Measurements from ENCODE around the gene MAFG.

MAFG gene

DNA sequence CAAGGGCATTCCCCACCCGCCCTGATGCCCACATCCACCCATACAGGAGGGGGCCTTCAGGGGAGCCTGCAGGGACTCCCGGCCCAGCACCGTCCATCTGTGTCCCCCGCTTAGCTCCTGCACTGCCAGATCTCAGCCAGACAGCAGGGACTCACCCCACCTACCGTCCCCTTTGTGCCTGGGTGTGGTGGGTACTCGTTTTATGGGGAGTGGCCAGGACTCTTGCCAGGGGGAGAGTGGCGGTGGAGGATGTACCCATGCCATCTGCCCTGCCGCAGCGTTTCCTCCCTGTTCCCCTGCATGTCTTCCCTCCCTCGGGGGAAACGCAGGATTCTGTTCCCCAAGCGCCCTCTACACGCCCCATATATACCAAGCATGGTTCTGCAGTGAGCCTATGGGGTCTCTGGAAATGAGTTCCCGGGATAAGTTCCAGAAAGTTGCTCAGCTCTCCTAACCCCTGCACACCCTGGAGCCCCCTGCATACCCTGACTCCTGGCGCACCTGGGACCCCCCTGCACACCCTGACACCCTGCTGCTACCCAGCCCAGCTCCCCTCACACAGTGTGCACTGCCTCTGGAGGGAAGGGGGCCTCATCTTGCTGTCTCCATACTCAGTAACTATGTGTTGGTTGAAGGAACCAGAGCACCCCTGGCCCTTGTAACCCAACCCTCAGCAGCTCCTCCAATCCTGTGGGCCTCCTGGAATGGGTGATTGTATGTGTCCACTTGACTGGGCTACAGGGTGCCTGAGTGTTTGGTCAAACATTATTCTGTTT is 4.2 kb upstream of the MAFG start:
- TF ChIP-seq, protein P1, sequence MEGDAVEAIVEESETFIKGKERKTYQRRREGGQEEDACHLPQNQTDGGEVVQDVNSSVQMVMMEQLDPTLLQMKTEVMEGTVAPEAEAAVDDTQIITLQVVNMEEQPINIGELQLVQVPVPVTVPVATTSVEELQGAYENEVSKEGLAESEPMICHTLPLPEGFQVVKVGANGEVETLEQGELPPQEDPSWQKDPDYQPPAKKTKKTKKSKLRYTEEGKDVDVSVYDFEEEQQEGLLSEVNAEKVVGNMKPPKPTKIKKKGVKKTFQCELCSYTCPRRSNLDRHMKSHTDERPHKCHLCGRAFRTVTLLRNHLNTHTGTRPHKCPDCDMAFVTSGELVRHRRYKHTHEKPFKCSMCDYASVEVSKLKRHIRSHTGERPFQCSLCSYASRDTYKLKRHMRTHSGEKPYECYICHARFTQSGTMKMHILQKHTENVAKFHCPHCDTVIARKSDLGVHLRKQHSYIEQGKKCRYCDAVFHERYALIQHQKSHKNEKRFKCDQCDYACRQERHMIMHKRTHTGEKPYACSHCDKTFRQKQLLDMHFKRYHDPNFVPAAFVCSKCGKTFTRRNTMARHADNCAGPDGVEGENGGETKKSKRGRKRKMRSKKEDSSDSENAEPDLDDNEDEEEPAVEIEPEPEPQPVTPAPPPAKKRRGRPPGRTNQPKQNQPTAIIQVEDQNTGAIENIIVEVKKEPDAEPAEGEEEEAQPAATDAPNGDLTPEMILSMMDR (conservative IDR thresholded peaks at IDR 0.05; ENCODE audit: low read depth): no peak
- ChIA-PET CTCF (interaction anchor here (0.5 kb wide), 1 partner anchor 398 kb away, joined by 3 read pairs; no protein-coding TSS in a partner anchor), POLR2A (ENCODE audit: low non-redundant PET) (no interaction called here)
- no peak for DNase-seq (ENCODE audit: low spot score)
- H3K27ac ChIP-seq: peak overlapping the region; percentile 98

DNA sequence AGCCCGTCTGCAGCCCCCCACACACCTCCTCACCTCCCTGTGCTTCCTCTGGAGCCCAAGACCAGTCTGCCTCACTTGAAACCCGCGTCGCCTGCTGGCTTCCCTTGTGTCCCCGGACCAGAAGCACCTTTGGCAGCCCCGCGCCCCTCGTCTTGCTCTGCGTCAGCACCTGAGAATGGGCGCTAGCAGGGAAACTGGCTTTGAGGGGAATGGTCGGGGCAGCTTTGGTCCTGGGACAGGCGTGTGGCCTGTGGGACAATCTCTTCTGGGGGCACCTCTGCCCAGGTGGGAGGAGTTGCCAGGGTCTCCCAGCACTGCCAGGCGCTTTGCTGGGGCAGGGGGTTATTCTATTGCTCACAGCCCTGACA is 3.6 kb upstream of the MAFG start:
- TF ChIP-seq, protein P1 (conservative IDR thresholded peaks at IDR 0.05; ENCODE audit: low read depth): no peak
- POLR2A ChIA-PET (ENCODE audit: low non-redundant PET): no interaction called here
- no peak for DNase-seq (ENCODE audit: low spot score)
- peak overlapping the region; percentile 98 for H3K27ac ChIP-seq
- CTCF ChIA-PET: no interaction called here

DNA sequence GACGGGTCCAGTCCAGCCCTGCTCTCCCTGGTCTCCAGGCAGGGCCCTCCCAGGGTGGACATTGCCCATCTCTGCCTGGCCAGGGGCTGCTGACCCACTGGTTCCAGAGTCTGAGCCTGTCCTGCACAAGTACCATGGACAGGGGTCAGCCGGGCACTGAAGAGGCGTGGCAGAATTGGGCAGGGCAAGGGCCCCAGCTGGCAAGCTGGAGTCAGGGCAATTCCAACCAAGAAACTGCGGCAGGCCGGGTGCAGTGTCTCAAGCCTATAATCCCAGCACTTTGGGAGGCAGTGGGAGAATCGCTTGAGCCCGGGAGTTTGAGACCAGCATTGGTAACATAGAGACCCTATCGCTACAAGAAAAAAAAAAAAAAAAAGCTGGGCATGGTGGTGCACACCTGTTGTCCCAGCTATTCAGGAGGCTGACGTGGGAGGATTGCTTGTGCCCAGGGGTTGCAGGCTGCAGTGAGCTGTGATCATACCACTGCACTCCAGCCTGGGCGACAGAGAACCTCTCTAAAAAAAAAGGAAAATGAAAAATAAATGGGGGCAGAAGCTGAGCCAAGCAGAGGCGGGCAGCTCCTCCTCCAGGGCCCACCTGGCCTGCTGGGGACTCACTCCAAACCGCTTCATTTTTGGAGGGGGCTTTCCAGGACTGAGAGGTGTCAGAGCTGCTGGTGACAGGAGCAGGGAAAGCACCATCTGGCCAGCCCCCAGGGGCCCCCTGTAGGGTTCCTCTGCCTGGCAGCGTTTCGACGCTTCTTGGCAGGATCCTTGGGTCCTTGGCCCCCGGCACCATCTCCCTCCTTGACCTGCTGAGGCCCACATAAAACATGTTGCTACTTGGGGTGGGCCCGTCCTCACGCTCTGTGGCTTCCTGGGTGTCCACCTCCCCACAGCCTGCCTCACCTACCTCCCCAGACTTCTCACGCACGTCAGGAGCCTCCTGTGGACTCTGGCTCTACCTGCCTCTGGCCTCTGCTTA is 2.9 kb upstream of the MAFG start:
- DNase-seq (ENCODE audit: low spot score): no peak
- CTCF ChIA-PET: interaction anchor here (1.2 kb wide), 1 partner anchor 91 kb away, joined by 5 read pairs; no protein-coding TSS in a partner anchor
- peak overlapping the region; percentile 98 for H3K27ac ChIP-seq
- POLR2A ChIA-PET (ENCODE audit: low non-redundant PET): interaction anchor here (0.5 to 0.6 kb wide), 3 partner anchors 22 to 107 kb away, joined by 3 to 4 read pairs (median 3); partner anchors contain the start of gene DCXR
- TF ChIP-seq, protein P1 (conservative IDR thresholded peaks at IDR 0.05; ENCODE audit: low read depth): no peak

DNA sequence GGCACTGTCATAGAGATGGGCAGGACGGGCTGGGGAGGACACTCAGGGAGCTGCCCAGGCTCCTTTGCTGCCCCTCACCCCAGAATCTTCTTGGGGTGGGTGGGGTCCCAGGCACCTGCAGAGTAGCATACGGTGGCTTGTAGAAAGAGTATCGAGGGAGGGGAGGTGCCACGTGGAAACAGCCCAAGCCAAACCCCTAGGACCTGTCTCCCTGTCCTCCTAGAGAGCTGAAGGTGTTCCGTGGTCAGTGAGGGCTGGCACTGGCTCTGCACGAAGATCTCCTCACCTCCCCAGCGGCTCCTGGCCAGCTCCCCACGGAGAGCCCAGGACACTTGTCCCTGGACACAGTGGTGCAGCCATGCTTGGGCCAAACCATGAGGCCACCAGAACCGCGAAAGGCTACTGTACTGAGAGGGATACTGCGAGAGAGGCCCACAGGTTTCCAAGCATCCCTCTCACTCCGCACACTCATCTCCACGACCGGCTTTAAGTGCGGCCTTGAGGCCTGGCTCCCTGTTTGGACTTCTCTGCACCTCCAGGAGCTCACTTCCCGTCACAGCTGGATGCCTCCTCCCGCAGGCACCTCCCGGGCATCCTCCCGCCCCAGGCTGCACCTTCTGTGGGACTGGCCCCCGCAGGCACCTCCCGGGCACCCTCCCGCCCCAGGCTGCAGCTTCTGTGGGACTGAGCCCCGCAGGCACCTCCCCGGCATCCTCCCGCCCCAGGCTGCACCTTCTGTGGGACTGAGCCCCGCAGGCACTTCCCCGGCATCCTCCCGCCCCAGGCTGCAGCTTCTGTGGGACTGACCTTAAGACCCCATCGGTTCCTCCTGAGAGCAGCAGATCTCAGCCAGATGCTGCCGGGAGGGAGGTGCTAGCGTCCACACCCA is 2.0 kb upstream of the MAFG start:
- ChIA-PET POLR2A (ENCODE audit: low non-redundant PET) (interaction anchor here (0.6 kb wide), 1 partner anchor 23 kb away, joined by 3 read pairs; no protein-coding TSS in a partner anchor), CTCF (interaction anchor here (1.2 kb wide), 1 partner anchor 92 kb away, joined by 5 read pairs; no protein-coding TSS in a partner anchor)
- DNase-seq (ENCODE audit: low spot score): no peak

DNA sequence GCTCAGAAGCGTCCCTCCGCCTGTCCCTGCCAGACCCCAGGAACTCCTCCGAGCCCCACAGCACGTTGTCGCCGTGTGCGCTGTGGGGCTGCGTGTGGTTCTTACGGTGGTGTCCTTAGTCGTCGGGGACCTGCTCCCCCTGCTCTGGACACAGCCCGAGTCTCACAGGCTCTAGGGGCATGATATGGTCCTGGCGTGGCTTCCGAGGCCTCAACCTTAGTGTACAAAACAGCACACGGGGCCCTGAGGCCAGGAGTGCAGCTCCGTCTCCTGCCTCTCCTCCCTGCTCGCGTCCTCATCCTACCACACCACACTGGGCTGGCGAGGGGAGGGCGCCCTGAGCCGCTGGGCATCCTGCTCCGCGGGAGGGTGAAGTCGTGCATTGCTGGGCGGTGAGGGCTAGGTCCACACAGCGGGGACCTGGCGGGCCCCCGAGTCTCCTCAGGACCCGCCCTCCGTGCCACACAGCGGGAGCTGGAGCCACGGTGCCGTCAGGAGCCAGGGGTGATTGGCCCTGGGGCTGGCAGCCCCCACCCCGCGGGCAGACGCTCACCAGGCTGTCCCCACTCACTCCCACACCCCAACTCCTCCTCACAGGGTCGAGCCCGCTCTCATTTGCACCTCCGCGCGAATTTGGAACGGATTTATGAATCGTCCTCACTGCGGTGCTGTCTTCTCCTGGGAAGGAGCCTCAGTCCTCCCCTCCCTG is 1.2 kb upstream of the MAFG start:
- DNase-seq (ENCODE audit: low spot score): peak; percentile 25
- ChIA-PET POLR2A (ENCODE audit: low non-redundant PET) (no interaction called here), CTCF (interaction anchor here (0.6 to 0.9 kb wide), 3 partner anchors 14 to 31 kb away, joined by 3 to 5 read pairs (median 3); no protein-coding TSS in a partner anchor)
- peak overlapping the region; percentile 98 for H3K27ac ChIP-seq
- TF ChIP-seq, protein P1 (conservative IDR thresholded peaks at IDR 0.05; ENCODE audit: low read depth): no peak

More for the DNA sequence above, 2.0 kb upstream of the MAFG start:
- TF ChIP-seq, protein P1 (conservative IDR thresholded peaks at IDR 0.05; ENCODE audit: low read depth): no peak
- peak overlapping the region; percentile 98 for H3K27ac ChIP-seq
